Skeletal muscle tissue (tissue), 4 donors: Measurements from ENCODE around the gene LRRK1. TPM values are rescaled to one million over a fixed set of nuclear protein-coding genes. Genes with fewer than 3 reads are reported as not detected.

ENCODE experiments used
- H3K27ac ChIP-seq: one replicate; pipeline ENCODE4 v1.7.0; 2013; ENCODE audit warnings: mild to moderate bottlenecking, low read depth, low read length, inconsistent platforms
- H3K27me3 ChIP-seq, 3 donors: one replicate each; pipeline ENCODE4 v1.7.0; 2013; ENCODE audit warnings: low read length in 3 of 3; ENCODE audit not compliant: control insufficient read depth in 3 of 3, insufficient read depth in 3 of 3
- H3K36me3 ChIP-seq, 3 donors: one replicate each; pipeline ENCODE4 v1.7.0; 2013; ENCODE audit warnings: low read length in 3 of 3; ENCODE audit not compliant: control insufficient read depth in 3 of 3, insufficient read depth in 3 of 3
- H3K4me1 ChIP-seq, 3 donors: one replicate each; pipeline ENCODE4 v1.7.0; 2013; ENCODE audit warnings: low read length in 3 of 3, mild to moderate bottlenecking in 3 of 3; ENCODE audit not compliant: control insufficient read depth in 3 of 3, insufficient read depth in 3 of 3
- H3K4me3 ChIP-seq, 3 donors: one replicate each; pipeline ENCODE4 v1.7.0; 2013; ENCODE audit warnings: low read length in 3 of 3
- H3K9ac ChIP-seq, 3 donors: one replicate each; pipeline ENCODE4 v1.7.0; 2013; ENCODE audit warnings: low read length in 3 of 3, mild to moderate bottlenecking in 3 of 3, moderate library complexity in 2 of 3, low read depth in 1 of 3
- H3K9me3 ChIP-seq, 3 donors: one replicate each; pipeline ENCODE4 v1.7.0; 2013; ENCODE audit warnings: low read length in 3 of 3; ENCODE audit not compliant: control insufficient read depth in 3 of 3
- total RNA-seq: library from RNA; depleted of rRNA; stranded (reverse); fragments of >200 nt; gene quantifications from one replicate; pipeline ENCODE4 v1.2.3, GENCODE V29; 2014
- donor health status: Osteomylitis.

The LRRK1 gene
- total RNA-seq, 1 donor from 2014 or later = 3.7 TPM

DNA sequence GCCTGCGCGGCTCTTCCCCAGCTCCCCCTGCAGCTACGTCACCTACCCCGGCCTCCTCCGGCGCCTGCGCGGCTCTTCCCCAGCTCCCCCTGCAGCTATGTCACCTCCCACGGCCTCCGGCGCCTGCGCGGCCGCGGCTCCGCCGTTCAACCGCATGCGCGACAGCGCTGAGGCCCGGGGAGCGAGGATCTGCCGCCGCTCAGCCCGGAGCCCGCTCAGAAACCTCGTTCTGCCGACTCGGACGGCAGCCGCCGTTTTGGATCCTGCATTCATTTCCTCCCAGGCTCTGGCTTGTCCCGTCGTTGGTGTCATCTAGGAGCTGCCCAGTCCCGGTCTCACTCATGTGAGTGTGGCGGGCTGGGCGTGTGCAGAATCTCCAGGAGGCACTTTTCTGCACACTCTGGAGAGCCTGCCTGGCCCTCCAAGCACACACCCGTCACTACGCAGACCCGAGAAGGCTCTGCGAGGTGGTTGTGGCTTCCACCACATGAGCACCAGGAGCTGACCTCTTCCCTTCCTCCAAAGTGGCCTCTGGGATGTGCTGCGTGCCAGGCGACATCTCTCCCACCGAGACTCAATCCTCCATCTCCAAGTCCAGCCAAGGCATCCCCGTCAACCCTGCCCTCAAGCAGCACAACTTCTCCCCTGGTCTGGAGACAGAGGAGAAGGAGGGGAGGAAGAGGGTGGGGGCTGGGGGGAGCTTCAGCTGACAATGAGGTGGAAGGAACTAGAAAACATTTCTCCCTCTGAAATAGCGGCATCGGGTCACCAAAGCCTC, 167.4 kb downstream of the LRRK1 start:
- no peak overlapping the region for H3K4me3 ChIP-seq
- no peak overlapping the region for H3K9ac ChIP-seq
- H3K36me3 ChIP-seq = no peaks in the 10 kb centered on the region
- H3K4me1 ChIP-seq = peaks cover 13 to 26% (median 13%) of the 10 kb centered on the region in 3 donors
- no peaks in the 10 kb centered on the region for H3K9me3 ChIP-seq
- peaks cover 0 to 6% (median 0%) of the 10 kb centered on the region in 3 donors for H3K27me3 ChIP-seq
- H3K27ac ChIP-seq = no peak overlapping the region

DNA sequence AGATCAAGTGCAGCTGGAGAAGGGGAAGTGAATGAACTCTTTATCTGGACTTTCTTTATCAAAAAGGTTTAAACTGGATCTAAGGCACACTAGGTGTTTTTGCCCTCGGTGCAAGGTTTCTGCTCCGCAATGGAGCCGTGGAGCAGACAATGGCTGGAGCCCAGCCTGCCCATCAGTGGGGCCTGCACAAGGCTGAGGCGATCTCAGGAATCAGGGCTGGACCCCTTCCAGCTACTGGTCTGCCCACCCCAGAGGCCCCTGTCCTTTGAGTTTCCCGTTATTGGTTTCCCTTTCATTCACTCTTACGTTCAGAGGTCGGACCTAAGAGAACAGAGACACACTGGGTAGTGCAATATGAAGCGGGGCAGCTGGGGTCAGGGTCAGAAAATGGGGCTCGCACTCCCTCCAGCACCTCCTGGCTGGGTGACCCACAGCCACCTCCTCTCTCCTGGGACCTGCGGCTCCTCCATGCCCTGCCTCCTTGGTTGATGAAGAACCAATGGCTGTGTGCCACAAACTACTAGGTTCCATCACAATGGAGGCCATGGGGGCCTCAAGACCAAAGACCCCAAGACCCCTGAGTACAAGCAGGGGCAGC, 168.1 kb downstream of the LRRK1 start:
- Histone ChIP-seq H3K9ac (peak overlapping the region in 1 of 3 donors; percentile 20), H3K4me1 (peaks cover 20 to 33% (median 20%) of the 10 kb centered on the region in 3 donors)

DNA sequence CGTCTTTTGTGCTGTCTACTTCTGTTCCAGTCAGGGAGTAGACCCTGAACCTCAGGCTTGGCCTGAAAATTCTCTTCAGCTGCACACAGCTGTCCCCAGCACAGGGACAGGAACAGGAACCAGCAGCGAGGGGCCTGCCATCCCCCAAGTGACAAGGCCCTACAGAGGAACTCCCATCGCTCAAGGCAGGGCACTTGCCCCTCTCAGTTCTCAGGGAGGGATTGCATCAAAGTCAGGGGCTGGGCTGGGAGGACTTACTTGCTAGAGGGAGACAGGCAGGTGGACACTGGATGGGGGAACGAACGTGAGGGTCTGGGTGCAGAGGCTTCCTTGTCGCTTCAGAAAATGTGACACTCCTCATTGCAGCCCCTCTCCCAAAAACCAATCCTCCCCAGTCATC, 169.1 kb downstream of the LRRK1 start:
- Histone ChIP-seq H3K27ac (no peak overlapping the region), H3K36me3 (no peaks in the 10 kb centered on the region), H3K4me1 (peaks cover 24 to 39% (median 26%) of the 10 kb centered on the region in 3 donors), H3K27me3 (no peaks in the 10 kb centered on the region), H3K9me3 (no peaks in the 10 kb centered on the region), H3K9ac (no peak overlapping the region), H3K4me3 (no peak overlapping the region)

More for the DNA sequence above, 168.1 kb downstream of the LRRK1 start:
- Histone ChIP-seq H3K27me3 (peaks cover 0 to 6% (median 0%) of the 10 kb centered on the region in 3 donors), H3K9me3 (no peaks in the 10 kb centered on the region), H3K36me3 (no peaks in the 10 kb centered on the region), H3K27ac (no peak overlapping the region), H3K4me3 (no peak overlapping the region)

GRCh38 chr15:101088788-101089578, 169.8 kb downstream of the LRRK1 start:
- no peaks in the 10 kb centered on the region for H3K36me3 ChIP-seq
- peak overlapping the region; percentile 77 for H3K27ac ChIP-seq
- peaks cover 24 to 39% (median 26%) of the 10 kb centered on the region in 3 donors for H3K4me1 ChIP-seq
- H3K9ac ChIP-seq = peak overlapping the region in 2 of 3 donors; percentile 38 to 57
- H3K27me3 ChIP-seq = no peaks in the 10 kb centered on the region
- no peaks in the 10 kb centered on the region for H3K9me3 ChIP-seq
- H3K4me3 ChIP-seq = peak overlapping the region in 1 of 3 donors; percentile 49

- peak overlapping the region; percentile 77 for H3K27ac ChIP-seq
- no peak overlapping the region for H3K4me3 ChIP-seq
- no peaks in the 10 kb centered on the region for H3K9me3 ChIP-seq
- peaks cover 24 to 39% (median 26%) of the 10 kb centered on the region in 3 donors for H3K4me1 ChIP-seq
- no peaks in the 10 kb centered on the region for H3K36me3 ChIP-seq
- no peaks in the 10 kb centered on the region for H3K27me3 ChIP-seq
- H3K9ac ChIP-seq = peak overlapping the region in 1 of 3 donors; percentile 57
Observed at GRCh38 chr15:101089579-101090427, 170.6 kb downstream of the LRRK1 start.

DNA sequence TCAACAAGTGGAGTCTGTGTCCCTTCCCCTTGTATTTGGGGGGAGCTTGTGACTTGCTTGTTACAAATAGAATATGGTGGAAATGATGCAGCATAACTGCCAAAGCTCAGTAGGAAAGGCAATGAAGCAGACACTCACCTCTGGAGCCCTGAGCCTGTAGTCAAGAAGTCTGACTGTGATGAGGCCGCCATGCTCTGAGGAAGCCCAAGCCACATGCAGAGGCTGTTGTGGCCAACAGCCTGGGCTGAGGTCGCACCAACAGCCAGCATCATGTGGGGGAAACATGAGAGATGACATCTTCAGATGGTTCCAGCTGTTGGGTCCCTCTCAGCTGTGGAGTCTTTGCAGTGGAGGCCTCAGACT, 171.3 kb downstream of the LRRK1 start:
- no peaks in the 10 kb centered on the region for H3K9me3 ChIP-seq
- H3K27ac ChIP-seq = peak overlapping the region; percentile 77
- H3K36me3 ChIP-seq = no peaks in the 10 kb centered on the region
- no peak overlapping the region for H3K9ac ChIP-seq
- no peaks in the 10 kb centered on the region for H3K27me3 ChIP-seq
- H3K4me3 ChIP-seq = no peak overlapping the region
- H3K4me1 ChIP-seq = peaks cover 24 to 39% (median 26%) of the 10 kb centered on the region in 3 donors

DNA sequence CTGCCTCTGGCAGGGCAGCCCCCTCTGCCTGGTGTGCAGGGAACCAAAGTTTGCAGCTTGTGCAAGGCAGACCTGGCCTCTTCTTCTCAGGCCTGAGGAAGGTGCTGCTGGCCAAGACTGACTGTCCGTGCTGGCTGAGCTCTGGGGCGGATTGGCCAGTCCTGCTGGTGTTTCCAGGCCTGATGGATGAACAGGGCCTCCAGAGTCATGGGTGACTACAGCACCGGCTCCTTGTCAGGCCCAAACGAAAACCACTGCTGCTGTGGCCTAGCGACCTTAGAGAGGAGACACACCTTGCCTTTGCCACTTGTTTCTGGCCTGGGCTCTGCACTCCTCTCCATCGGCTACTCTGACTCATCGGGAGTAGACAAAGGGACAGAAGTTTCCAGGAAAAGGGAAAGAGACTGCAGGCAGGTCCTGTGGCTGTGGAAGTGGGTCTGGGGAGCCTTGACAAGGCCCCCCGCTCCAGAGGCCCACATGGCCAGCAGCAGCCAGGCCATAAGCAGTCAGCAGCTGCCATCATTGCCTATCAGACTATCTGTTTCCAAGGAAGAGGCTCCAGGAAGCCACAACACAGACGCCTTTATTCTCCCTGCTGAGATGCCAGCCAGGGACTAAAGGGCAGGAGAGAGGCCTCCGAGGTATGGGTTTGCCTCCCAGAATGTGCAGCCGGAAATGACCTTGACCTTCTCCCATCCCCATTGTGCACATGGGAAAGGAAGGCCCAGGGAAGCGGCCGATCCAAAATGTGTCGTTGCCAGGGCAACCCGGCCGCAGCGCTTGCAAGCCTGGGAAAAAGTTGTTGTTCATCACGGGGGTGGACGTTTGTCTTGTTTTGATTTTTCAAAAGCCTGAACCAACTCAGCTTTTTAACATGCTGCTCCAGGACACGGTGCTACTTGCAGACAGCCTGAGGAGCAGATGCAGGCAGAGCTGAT, 172.2 kb downstream of the LRRK1 start:
- Histone ChIP-seq H3K9me3 (no peaks in the 10 kb centered on the region), H3K27me3 (no peaks in the 10 kb centered on the region), H3K27ac (peak overlapping the region; percentile 77), H3K4me3 (no peak overlapping the region), H3K36me3 (no peaks in the 10 kb centered on the region), H3K4me1 (peaks cover 24 to 39% (median 26%) of the 10 kb centered on the region in 3 donors), H3K9ac (peak overlapping the region; percentile 8 to 52 (median 16))

GRCh38 chr15:101092156-101092866, 173.2 kb downstream of the LRRK1 start:
- peak overlapping the region; percentile 77 for H3K27ac ChIP-seq

More at GRCh38 chr15:101092156-101092866, 173.2 kb downstream of the LRRK1 start:
- no peaks in the 10 kb centered on the region for H3K27me3 ChIP-seq
- H3K36me3 ChIP-seq = no peaks in the 10 kb centered on the region
- no peaks in the 10 kb centered on the region for H3K9me3 ChIP-seq
- no peak overlapping the region for H3K4me3 ChIP-seq
- peaks cover 24 to 39% (median 26%) of the 10 kb centered on the region in 3 donors for H3K4me1 ChIP-seq
- peak overlapping the region in 1 of 3 donors; percentile 52 for H3K9ac ChIP-seq
